Measurements from ENCODE around the gene NCAPH2.
A peak's percentile ranks its signal among the peaks of the same experiment; 100 is the strongest.

The NCAPH2 gene

DNA sequence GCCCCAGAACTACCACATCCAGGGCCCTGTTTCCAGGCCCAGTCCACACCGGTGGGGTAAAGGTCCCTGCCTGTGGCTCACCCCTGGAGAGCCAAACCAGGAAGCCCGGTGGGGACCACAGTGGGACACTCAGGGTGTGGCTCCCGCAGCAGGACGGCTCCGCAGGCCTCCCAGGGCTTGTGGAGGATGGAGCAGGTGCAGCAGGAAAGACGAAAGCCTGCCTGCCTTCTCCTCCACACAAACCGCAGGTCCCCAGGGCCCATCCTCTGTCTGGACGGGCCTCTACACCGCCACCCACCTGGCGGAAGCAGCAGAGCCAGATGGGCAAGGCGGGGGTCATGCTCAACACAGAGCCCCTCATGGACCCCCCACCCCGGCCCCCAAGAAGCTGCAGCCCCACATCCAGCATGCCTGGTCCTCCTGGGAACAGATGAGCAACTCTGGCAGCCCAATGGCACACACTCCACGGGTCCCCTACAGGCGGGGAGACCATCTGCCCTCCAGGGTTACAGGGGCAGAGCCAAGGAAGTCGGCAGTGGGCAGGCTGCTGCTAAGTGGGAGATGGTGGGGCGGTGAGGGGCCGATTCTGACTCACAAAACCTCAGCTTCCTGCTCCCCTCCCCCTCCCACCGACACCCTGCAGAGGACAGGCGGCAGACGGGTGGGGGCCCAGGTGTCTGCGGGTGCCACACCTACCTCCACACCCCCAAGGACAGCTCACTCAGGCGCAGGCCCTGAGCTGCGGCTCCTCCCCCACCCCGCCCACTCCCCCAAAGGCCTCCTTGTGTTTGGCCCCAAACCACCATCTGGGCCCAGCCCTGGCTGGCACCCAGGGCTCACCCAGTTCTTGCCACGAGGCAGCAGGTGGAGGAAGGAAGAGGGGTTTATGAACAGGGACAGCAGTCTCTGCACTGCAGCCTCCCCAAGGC lies 38.4 kb upstream of the NCAPH2 start:
- Histone ChIP-seq H3K27ac (ENCODE audit: low read depth, low read length) (peak overlapping the region; percentile 100), H3K4me2 (ENCODE audit: low read length) (peak overlapping the region; percentile 97), H3K79me2 (ENCODE audit: control insufficient read depth, low read length) (peaks cover 81% of the 10 kb centered on the region), H3K4me3 (ENCODE audit: low read length) (peak overlapping the region; percentile 82), H3F3A (ENCODE audit: control insufficient read depth, insufficient read depth) (peaks cover 18% of the 10 kb centered on the region), H3K36me3 (ENCODE audit: control insufficient read depth, low read length) (peaks cover 84% of the 10 kb centered on the region), H4K20me1 (ENCODE audit: control insufficient read depth, insufficient read depth, low read depth, low read length) (no peaks in the 10 kb centered on the region), H3K9me2 (replicated peaks; ENCODE audit: control insufficient read depth, low read length) (no peaks in the 10 kb centered on the region), H3K27me3 (ENCODE audit: control insufficient read depth, low read length) (no peaks in the 10 kb centered on the region), H3K4me1 (ENCODE audit: control insufficient read depth, low read length) (peaks cover 60% of the 10 kb centered on the region), H3K9me3 (ENCODE audit: control insufficient read depth, insufficient read depth, low read length) (no peaks in the 10 kb centered on the region)
- TF ChIP-seq EZH2phosphoT487 (IDR thresholded peaks at IDR 0.05; ENCODE audit: borderline replicate concordance, low read length), result no peak
- TF ChIP-seq, protein P1, sequence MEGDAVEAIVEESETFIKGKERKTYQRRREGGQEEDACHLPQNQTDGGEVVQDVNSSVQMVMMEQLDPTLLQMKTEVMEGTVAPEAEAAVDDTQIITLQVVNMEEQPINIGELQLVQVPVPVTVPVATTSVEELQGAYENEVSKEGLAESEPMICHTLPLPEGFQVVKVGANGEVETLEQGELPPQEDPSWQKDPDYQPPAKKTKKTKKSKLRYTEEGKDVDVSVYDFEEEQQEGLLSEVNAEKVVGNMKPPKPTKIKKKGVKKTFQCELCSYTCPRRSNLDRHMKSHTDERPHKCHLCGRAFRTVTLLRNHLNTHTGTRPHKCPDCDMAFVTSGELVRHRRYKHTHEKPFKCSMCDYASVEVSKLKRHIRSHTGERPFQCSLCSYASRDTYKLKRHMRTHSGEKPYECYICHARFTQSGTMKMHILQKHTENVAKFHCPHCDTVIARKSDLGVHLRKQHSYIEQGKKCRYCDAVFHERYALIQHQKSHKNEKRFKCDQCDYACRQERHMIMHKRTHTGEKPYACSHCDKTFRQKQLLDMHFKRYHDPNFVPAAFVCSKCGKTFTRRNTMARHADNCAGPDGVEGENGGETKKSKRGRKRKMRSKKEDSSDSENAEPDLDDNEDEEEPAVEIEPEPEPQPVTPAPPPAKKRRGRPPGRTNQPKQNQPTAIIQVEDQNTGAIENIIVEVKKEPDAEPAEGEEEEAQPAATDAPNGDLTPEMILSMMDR (IDR thresholded peaks at IDR 0.05; ENCODE audit: low read depth, low read length, poor library complexity, severe bottlenecking), result no peak

DNA sequence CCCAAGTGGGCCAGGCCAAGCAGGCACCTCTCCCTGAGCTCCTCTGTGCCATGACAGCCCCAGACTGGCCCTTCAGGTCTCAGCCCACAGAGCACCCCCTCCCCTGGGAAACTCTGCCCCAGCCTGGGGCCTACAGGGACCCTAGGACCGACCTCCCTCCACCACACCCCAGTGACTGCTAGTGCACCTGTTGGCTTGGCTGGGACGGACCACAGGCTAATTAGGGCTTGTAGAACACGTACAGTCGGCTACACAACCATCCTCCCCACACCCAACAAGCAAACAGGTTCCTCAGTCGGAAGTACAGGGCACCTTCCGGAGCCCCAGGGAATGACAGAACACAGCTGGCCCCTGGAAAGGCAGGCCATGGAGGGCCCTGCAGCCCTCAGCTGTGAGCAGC lies 37.5 kb upstream of the NCAPH2 start:
- Histone ChIP-seq H3K36me3 (ENCODE audit: control insufficient read depth, low read length) (peaks cover 76% of the 10 kb centered on the region), H3K9me2 (replicated peaks; ENCODE audit: control insufficient read depth, low read length) (no peaks in the 10 kb centered on the region), H3K4me3 (ENCODE audit: low read length) (peak overlapping the region; percentile 82), H3F3A (ENCODE audit: control insufficient read depth, insufficient read depth) (peaks cover 18% of the 10 kb centered on the region), H3K9me3 (ENCODE audit: control insufficient read depth, insufficient read depth, low read length) (no peaks in the 10 kb centered on the region), H3K4me2 (ENCODE audit: low read length) (peak overlapping the region; percentile 97), H4K20me1 (ENCODE audit: control insufficient read depth, insufficient read depth, low read depth, low read length) (no peaks in the 10 kb centered on the region), H3K27me3 (ENCODE audit: control insufficient read depth, low read length) (no peaks in the 10 kb centered on the region), H3K79me2 (ENCODE audit: control insufficient read depth, low read length) (peaks cover 78% of the 10 kb centered on the region), H3K27ac (ENCODE audit: low read depth, low read length) (peak overlapping the region; percentile 100), H3K4me1 (ENCODE audit: control insufficient read depth, low read length) (peaks cover 64% of the 10 kb centered on the region)
- TF ChIP-seq, protein P1 (IDR thresholded peaks at IDR 0.05; ENCODE audit: low read depth, low read length, poor library complexity, severe bottlenecking), result no peak
- no peak for TF ChIP-seq EZH2phosphoT487 (IDR thresholded peaks at IDR 0.05; ENCODE audit: borderline replicate concordance, low read length)

DNA sequence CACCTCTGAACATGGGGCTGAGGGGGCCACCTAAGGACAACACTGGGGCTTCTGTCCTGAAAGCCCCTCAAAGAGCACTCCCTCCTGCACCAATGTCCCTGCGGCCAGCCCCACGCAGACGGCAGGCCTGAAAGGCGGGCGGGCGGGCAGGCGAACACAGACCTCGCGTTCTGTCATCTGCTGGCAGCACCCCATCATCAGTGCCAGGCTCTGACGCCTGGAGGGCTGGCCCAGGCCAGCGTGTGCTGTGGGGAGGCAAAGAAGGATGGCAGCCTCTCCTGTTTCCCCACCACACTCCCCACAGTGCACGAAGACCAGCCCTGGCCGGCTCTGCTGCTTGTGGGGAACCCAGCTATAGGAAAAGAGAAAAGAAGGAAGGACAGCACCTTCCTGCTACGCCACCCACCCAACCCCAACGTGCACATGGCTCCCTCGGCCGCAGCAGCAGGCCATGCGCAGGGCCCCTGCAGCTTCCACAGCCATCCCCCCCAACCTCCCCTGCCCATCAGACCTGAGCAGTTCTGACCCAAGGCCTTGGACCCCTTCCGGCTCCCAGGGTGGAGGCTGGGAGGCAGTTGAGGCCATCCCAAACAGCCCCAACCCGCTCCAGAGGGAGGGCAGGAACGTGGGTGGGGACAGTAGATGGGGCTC lies 36.7 kb upstream of the NCAPH2 start:
- Histone ChIP-seq H3K27me3 (ENCODE audit: control insufficient read depth, low read length) (no peaks in the 10 kb centered on the region), H3K36me3 (ENCODE audit: control insufficient read depth, low read length) (peaks cover 68% of the 10 kb centered on the region), H3K9me3 (ENCODE audit: control insufficient read depth, insufficient read depth, low read length) (no peaks in the 10 kb centered on the region), H3K79me2 (ENCODE audit: control insufficient read depth, low read length) (peaks cover 70% of the 10 kb centered on the region), H3K4me2 (ENCODE audit: low read length) (peak overlapping the region; percentile 97), H3K27ac (ENCODE audit: low read depth, low read length) (peak overlapping the region; percentile 100), H3K4me3 (ENCODE audit: low read length) (peak overlapping the region; percentile 82), H3K4me1 (ENCODE audit: control insufficient read depth, low read length) (peaks cover 67% of the 10 kb centered on the region), H3F3A (ENCODE audit: control insufficient read depth, insufficient read depth) (peaks cover 18% of the 10 kb centered on the region), H4K20me1 (ENCODE audit: control insufficient read depth, insufficient read depth, low read depth, low read length) (no peaks in the 10 kb centered on the region), H3K9me2 (replicated peaks; ENCODE audit: control insufficient read depth, low read length) (no peaks in the 10 kb centered on the region)
- TF ChIP-seq, protein P1 (IDR thresholded peaks at IDR 0.05; ENCODE audit: low read depth, low read length, poor library complexity, severe bottlenecking), result no peak
- no peak for TF ChIP-seq EZH2phosphoT487 (IDR thresholded peaks at IDR 0.05; ENCODE audit: borderline replicate concordance, low read length)
